Neural cell (in vitro differentiated cells): ENCODE results near the gene GPI.

ENCODE experiments used
- EP300 ChIP-seq: fragments of 450-650 bp; conservative IDR thresholded peaks from 2 replicates; pipeline ENCODE4 v1.6.1; 2014; ENCODE audit warnings: antibody characterized with exemption, mild to moderate bottlenecking, moderate library complexity; ENCODE audit not compliant: poor library complexity, severe bottlenecking
- EZH2 ChIP-seq: fragments of 200-600, 300-800 bp; shearing (Covaris generic), sonication (generic); IDR thresholded peaks from 2 replicates; pipeline ENCODE4 v1.6.1; 2014; ENCODE audit warnings: antibody characterized with exemption, low read length, borderline replicate concordance, mild to moderate bottlenecking; ENCODE audit not compliant: insufficient read depth, poor library complexity, severe bottlenecking
- POLR2AphosphoS5 ChIP-seq: IDR thresholded peaks from 2 replicates; pipeline ENCODE4 v1.6.1; 2012
- TF ChIP-seq, protein P1 (sequence below): fragments of 450-650 bp; IDR thresholded peaks from 2 replicates; pipeline ENCODE4 v1.5.1; 2014; ENCODE audit warnings: antibody characterized with exemption, mild to moderate bottlenecking, moderate library complexity; ENCODE audit not compliant: poor library complexity, severe bottlenecking

DNA sequence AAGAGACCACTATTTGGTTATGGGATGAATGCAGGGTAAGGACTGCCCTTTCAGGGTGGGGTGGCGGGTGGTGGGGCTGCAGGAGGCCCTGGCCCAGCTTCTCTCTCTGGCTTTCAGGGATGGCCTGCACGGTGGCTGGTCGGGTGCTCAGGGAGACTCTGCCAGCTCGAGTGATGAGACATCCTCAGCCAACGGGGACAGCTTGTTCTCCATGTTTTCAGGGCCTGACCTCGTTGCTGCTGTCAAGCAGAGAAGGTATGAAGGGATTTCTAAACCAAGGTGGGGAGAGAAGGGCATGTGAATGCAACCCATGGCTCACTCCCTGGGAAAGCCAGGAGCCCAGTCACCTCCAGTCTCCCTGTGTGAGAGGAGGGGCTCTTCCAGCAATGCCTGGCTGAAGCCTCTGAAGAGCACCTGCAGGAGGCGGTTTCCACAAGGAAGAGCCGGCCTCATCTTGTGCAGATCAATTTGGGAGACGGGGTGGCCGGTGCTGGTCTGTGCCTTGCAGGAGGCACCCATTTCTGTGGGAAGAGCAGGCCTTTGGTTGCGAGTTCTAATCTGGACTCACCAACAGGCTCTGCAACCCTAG lies 16.0 kb upstream of the GPI start:
- TF ChIP-seq POLR2AphosphoS5 (no peak), EP300 (no peak), EZH2 (no peak)
- TF ChIP-seq, protein P1, sequence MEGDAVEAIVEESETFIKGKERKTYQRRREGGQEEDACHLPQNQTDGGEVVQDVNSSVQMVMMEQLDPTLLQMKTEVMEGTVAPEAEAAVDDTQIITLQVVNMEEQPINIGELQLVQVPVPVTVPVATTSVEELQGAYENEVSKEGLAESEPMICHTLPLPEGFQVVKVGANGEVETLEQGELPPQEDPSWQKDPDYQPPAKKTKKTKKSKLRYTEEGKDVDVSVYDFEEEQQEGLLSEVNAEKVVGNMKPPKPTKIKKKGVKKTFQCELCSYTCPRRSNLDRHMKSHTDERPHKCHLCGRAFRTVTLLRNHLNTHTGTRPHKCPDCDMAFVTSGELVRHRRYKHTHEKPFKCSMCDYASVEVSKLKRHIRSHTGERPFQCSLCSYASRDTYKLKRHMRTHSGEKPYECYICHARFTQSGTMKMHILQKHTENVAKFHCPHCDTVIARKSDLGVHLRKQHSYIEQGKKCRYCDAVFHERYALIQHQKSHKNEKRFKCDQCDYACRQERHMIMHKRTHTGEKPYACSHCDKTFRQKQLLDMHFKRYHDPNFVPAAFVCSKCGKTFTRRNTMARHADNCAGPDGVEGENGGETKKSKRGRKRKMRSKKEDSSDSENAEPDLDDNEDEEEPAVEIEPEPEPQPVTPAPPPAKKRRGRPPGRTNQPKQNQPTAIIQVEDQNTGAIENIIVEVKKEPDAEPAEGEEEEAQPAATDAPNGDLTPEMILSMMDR = no peak
